HG03432 (cell line): ENCODE data around the gene RTKN2.
"Not testable (repeated sequence)": the region's sequence is repeated elsewhere in the genome, so short reads cannot be mapped to it uniquely, and the experiment has no call there.

ENCODE experiments used
- ATAC-seq: cut with Tn5 transposase; IDR thresholded peaks from one replicate; pipeline ENCODE4 v1.9.1; 2021; ENCODE audit warnings: mild to moderate bottlenecking, moderate library complexity; ENCODE audit not compliant: unreplicated experiment

RTKN2 gene, protein sequence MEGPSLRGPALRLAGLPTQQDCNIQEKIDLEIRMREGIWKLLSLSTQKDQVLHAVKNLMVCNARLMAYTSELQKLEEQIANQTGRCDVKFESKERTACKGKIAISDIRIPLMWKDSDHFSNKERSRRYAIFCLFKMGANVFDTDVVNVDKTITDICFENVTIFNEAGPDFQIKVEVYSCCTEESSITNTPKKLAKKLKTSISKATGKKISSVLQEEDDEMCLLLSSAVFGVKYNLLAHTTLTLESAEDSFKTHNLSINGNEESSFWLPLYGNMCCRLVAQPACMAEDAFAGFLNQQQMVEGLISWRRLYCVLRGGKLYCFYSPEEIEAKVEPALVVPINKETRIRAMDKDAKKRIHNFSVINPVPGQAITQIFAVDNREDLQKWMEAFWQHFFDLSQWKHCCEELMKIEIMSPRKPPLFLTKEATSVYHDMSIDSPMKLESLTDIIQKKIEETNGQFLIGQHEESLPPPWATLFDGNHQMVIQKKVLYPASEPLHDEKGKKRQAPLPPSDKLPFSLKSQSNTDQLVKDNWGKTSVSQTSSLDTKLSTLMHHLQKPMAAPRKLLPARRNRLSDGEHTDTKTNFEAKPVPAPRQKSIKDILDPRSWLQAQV

DNA sequence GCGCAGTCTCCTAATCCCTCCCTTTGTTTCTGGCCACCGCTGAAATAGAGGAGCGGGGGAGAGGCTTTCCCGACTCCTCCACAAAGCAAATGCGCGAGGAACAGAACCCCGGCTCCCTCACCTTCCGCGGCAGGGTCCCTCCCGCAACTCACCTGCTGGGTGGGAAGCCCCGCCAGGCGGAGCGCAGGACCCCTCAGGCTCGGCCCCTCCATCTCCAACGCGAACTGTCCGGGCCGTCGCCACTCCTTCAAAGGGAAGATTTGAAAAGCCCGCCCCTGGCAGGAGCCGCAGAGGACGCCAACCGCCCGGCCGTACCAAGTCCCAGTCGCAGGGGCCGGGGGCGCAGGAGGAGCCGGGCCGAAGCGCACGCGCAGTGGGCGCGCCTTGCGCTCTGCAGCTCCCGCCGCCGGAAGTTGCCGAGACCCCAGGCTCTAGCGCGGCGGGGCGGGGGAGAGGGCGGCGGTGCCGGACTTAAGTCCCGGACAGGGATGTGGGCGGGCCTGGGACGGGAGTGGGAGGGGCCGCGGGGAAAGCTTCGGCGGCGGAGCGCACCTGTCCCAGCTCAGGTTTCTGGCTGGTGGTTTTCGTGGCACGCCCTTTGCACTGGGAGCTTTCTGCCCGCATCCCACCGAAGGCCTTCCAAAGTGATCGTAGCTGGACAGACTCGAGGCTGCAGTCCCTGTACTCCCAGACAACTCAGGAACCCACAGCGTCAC lies at the start of gene RTKN2:
Gene RTKN2, minus strand, starts transcription at position 446 of the 716 bp plus-strand sequence. Its CDS starts 234 bp downstream, at position 212.
- ATAC-seq = peak; percentile 84

DNA sequence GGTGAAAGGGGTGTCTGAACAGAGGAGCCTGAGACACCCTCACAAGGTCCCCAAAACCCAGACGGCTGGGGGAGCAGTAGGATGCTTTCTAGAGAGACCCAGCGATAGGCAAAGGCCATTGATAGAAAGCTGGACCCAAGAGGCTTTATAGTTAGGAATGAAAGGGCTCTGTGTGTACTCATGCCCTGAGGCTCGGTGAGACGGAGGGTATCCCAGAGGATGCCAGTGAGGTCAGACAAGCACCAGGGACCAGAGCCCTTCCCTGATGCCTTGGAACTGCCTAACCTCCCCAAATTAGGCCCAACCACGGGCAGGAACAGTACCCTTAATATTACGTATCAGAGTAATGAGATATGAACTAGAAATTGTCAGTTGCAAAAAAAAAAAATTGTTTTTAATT lies 48.6 kb upstream of the RTKN2 start:
- ATAC-seq = no peak

DNA sequence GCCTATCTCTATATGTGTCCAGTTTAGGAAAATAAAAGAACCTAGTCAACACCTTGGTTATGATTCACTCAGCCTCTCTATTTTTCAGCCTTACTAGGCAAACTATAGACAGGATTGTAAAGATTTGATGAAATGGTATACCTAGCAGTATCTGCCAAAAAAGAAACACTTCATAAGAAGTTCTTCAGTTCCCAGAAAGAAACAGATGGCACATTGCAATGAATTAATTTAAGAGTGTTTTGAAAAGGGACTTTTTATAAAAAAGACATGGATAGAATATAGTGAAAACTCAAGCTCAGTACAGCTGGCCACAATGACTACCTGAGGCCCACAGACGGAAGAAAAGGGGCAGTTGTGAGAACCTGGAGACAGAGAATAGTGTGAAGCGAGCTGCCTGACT lies 40.6 kb upstream of the RTKN2 start:
- no peak for ATAC-seq

DNA sequence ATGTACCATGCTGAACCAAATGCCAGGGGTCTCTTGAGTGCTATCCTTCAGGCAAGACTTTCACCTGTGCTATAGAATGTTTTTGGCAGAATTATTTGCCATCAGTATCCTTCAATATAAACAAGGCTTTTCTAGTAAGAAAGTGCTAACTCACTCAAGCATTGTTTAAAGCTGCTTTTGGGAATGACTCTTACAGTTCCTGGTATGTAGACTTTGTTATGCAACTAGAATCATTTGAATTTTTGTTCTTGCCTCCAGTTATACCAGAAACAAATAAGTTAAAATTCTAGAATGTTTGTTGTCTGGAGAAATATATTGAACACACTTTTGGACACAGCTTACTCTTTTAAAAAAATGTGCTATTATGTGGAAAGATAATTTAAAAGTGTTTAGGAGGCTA lies 39.5 kb upstream of the RTKN2 start:
- no peak for ATAC-seq

DNA sequence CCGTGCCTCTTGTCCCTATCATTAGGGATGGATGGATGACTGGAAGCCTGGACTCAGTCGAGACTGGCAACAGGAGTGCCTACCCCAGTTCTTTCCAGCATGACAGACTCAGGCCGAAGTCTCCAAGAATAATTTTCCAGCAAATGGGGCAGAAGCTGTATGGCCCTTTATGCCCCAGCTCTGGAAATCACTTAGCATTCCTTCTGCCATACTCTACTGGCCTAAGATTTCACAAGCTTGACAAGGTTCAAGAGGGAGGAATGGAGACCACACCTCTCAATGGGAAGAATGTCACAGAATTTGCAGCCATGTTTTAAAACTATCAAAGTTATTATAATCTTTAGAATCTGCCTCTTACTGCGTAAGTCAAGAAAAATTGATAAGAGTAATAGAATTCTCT lies 39.0 kb upstream of the RTKN2 start:
- no peak for ATAC-seq

DNA sequence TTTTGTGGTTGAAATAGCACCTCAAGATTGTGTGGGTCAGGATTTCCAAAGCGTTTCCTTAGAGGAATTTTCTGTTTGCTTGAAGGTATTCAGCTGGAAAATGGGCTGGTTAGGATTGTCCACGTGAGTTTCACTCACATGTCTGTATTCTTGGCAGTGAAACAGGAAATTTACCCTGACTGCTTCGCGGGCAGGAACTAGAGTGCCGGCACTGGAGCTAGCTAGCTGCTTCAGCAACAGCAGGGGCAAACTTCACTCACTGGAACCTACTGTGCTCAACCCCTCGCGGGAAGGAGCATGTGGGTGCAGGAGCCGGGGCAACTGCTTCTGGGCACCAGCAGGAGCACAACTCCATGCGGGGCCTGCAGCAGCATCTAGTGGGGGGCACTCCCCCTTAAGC lies 38.0 kb upstream of the RTKN2 start:
- ATAC-seq = no peak

DNA sequence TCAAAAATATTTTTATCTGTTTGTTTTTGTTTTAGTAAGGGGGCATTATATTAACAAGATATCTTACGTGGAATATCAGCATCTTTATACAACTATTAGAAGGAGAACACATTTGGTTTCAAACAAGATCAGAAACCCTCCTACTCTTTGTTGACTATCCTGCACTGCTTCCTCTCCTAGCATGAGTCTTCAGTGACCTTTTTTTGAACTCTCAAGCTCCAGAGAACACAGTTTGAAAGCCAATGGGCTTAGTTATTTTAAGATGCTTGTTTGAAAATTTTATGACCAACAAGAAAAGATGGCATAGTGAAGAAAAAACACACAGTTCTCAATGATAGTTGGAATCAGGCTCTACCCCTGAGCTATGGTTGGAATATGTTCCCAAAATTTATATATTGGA lies 37.2 kb upstream of the RTKN2 start:
- ATAC-seq = no peak

DNA sequence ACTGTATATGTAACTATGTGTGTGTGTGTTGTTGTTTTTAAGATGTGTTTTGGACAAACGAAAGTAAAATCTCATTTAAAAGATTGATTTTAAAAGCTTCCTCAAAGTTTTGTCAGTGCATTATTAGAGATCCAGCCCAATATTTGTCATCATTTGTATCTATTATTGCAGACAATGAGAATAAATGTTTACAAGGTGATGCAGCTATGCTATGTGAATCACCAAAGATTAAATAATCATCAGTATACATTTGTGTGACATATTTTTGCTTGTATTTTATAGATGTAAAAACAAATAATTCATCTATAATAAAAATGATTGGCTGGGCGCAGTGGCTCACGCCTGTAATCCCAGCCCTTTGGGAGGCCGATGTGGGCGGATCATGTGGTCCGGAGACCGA lies 35.3 kb upstream of the RTKN2 start:
- no peak for ATAC-seq

DNA sequence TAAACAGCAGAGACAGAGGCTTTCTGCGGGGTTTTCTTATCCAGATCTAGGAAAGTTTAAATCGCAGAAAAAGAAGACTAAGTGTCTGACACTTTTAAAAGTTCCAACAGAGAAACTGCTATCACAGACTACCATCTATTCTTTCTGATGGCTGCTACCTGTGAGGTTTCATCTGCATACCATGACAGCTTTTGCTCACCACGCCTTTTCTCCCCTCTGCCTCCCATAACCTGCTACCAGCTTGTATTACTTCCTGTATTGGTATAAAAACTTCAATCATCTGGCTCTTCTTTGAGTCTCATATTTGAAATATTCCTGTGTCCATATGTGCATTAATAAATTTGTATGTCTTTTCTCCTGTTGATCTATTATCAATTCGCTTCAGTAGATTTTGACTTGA lies 34.1 kb upstream of the RTKN2 start:
- ATAC-seq = no peak

DNA sequence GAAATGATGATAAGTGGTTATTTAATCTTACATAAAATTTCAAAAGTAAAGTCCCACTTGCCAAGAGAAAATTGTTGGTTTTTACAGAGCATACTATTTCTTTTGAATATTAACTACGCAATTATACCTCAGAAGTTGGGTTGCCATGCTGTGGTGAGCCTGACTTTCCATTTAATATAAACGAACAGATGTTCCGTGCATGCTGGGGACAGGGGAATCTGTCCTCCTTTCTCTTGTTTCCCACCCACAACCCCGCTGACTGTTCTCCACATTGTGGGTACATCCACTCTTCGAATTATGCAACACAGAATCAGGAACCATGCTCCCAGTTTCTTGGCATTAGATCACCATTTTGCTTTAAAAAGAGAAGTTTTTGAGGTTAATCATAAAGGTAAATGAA lies 29.2 kb upstream of the RTKN2 start:
- no peak for ATAC-seq

DNA sequence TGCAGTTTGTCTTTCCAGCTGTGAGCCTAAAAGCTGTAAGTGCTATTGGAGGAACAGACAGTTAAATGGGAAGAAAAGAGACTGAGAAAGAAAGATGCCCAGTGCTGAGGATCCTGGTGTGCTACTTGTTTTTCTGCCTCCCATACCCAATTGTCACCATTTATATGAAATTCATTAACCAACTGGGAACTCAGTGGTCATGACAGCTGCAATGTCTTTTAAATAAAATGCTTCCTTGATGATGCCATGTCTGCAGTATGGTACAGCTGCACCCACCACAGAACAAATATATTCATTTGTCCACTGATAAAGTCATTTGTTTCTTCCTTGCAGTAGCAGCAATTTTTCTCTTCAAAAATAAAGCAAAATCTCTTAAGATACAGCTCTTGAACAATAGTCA lies 15.6 kb upstream of the RTKN2 start:
- no peak for ATAC-seq

DNA sequence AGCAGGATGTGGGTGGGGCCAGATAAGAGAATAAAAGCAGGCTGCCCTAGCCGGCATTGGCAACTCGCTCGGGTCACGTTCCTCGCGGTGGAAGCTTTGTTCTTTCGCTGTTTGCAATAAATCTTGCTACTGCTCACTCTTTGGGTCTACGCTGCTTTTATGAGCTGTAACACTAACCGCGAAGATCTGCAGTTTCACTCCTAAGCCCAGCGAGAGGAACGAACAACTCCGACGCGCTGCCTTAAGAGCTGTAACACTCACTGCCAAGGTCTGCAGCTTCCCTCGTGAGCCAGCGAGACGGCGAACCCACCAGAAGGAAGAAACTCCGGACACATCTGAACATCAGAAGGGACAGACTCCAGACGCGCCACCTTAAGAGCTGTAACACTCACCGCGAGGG lies 12.7 kb upstream of the RTKN2 start:
- ATAC-seq = not testable (repeated sequence)

DNA sequence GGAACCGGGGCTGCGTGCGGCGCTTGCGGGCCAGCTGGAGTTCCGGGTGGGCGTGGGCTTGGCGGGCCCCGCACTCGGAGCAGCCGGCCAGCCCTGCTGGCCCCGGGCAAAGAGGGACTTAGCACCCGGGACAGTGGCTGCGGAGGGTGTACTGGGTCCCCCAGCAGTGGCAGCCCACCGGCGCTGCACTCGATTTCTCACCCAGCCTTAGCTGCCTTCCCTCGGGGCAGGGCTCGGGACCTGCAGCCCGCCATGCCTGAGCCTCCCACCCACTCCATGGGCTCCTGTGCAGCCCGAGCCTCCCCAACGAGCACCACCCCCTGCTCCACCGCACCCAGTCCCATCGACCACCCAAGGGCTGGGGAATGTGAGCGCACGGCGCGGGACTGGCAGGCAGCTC lies 11.7 kb upstream of the RTKN2 start:
- not testable (repeated sequence) for ATAC-seq

DNA sequence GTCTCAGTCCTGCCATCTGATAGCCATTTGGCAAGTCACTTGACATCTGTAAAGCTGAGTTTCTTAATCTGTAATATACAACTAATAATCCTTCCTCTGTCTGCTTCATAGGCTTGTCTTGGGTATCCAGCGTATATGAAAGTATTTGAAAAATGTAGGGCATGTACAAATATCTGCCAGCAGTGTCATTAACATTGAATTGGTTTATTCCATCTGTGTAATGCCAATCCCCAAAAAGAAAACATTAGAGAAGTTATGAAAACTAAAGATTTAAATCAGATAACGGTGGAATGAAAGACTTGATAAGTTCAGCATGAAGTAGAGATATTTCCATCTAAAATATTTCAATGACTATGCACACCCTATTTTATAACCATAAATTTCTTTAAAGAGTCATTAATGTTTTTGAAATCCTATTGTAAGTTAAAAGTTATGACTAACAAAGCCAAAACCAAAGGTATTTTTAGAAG lies 9.8 kb upstream of the RTKN2 start:
- ATAC-seq = no peak

DNA sequence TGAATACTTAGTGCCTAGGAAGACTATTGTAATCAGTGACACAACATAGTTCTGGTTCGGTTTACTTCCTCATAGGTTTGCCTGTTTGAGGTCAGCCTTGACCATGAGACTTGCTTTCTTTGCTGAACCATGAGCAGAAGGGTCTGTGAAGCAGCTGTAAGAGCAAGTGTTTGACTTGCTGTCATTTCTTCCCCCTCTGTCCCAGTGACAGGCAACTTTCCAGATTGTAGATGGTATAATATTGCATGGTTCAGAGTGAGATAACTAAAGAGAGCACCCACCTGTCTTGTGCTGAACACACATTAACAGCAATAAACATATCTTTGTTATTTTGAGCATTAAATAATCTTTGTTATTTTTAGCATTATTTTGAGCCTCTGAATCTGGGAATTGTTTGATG lies 9.3 kb upstream of the RTKN2 start:
- ATAC-seq = no peak

DNA sequence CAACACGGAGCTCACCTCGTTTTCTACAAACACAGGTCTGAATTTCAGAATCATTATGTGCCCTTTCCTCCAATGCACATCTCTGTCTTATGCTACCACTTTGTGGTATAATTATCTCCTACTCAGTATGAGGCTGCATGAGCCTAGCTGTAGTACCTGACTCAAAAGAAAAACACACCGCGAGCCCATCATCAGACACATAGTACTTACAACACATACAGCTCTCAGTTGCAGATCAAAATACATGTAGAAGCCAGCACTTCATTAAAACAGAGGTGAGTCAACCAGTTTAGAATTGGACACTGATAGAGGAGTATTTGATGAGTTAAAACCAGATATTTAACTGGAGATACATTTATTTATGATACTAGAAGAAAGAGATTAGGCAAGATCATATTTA lies 1.4 kb upstream of the RTKN2 start:
- ATAC-seq = no peak

DNA sequence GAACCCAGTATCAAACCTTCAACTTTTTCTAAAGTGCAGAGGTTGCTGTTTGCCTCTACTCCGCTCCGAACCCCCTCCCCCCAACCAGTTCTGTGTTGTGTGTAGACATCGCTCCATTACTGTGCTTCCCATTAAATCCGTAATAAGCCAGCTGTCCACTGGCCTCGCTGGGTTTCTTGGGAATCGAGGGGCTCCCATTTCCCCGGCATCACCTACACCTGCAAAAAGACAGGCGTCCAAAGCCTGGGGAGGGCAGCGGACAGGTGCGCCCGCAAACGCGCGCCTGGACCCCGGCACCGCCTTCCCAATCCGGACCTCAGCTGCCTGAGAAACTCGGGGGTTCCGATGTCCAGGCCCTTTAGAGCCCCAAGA lies 631 bp downstream of the RTKN2 start:
- ATAC-seq = peak; percentile 7

DNA sequence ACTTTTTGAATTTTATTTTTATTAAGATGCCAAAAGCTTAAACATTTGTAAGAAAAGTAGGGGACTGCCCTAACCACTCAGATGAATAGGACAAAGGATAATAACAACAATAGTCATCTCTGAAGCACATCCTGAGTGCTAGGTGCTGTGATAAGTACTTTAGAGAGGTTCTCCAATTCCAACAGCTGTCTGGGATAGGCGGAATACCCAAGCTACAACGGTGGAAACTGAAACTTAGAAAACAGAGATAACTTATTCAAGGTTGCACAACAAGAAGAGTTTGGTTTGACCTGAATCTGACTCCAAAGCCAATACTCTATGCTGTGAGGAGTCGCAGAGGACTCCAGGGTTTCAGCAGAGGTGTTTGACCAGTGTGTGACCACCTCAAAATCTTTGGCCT lies 2.0 kb downstream of the RTKN2 start:
- no peak for ATAC-seq

DNA sequence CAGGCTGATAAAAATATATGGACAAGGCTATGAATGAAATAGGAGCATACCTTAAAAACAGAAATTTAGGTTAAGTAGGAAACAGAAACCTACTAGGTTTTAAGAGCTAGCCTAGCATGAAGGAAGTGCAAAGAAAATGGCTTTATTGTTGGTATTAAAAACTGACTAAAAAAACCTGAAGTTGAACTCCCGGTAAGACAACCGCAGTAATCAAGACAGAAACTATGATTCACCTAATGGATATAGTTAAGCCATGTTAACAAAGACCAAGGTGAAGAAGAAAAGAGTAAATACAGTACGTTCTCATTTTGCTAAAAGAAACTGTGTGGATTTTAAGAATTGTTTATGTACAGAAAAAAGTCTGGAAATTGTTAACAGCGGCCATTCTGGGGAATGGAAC lies 2.5 kb downstream of the RTKN2 start:
- no peak for ATAC-seq

DNA sequence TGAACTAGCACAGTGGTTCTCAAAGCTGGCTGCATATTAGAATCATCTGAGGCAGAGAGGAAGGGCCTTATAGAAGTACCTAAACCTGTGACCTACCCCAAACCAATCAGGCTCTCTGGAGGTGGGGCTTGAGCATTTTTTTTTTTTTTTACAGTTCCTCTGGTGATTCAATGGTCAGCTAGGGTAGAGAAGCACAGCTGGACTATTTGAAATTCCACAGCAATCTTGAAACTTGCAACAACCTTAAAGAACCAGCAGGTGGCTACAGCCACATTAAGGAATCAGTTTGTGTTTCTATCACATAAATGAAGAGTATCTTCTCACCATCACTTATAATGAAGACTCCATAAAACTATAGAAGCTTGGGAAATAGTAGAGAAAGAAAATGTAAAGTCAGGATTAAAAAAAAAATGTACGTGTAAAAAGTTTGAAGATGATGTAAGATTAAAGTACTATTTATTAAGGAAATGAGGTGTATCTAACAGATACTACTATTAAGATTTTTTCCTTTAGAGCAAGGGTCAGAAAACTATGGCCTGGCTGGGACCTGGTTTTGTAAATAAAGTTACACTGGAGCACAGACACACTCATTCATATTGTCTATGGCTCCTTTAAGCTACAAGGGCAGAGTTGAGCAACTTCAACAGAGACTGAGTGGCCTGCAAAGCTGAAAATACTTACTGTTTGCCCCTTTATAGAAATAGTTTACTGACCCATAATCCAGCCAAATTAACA lies 3.8 kb downstream of the RTKN2 start:
- peak; percentile 34 for ATAC-seq

DNA sequence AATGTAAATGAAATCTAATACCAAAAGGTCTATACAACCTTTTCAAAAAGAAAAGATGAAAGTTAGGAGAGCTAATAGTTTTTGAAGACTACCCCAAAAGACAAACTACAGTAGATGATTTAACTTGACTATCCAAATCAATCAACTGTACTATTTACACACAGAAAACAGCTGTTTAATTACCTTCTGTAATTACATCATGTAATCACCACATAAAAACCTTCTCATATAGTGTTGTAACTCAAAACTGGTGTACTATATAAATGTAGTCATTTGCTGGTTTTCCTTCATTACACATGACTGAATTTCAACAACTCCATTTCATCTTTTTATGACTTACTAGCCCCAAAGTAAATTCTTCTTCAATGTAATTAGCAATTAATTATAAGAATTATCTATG lies 4.5 kb downstream of the RTKN2 start:
- ATAC-seq = no peak
